Uterus (tissue), 4 donors: ENCODE data around the gene IRS4. TPM values are rescaled to one million over a fixed set of nuclear protein-coding genes. Genes with fewer than 3 reads are reported as not detected.

Experiments used
- DNase-seq, 2 donors: peaks; one replicate each; pipeline ENCODE4 v3.0.0-alpha.2; 2019 to 2020
- H3K27ac ChIP-seq, 2 donors: fragments of 200-600 bp; sonication (generic); 1 replicate in 1 of 2; 2 replicates in 1 of 2; pipeline ENCODE4 v1.5.1; 2016 to 2018
- H3K27me3 ChIP-seq, 2 donors: fragments of 200-600 bp; sonication (generic); one replicate each; pipeline ENCODE4 v1.5.1; 2018 to 2019; ENCODE audit warnings: control low read depth in 1 of 2
- H3K36me3 ChIP-seq, 2 donors: fragments of 200-600 bp; sonication (generic); one replicate each; pipeline ENCODE4 v1.5.1; 2019; ENCODE audit warnings: control low read depth in 1 of 2
- H3K4me1 ChIP-seq, 2 donors: fragments of 200-600 bp; sonication (generic); one replicate each; pipeline ENCODE4 v1.5.1; 2018 to 2019; ENCODE audit warnings: control low read depth in 1 of 2
- H3K4me3 ChIP-seq, 2 donors: fragments of 200-600 bp; sonication (generic); 1 replicate in 1 of 2; 2 replicates in 1 of 2; pipeline ENCODE4 v1.5.1; 2018 to 2019; ENCODE audit warnings: mild to moderate bottlenecking in 1 of 2
- H3K9me3 ChIP-seq, 2 donors: fragments of 200-600 bp; sonication (generic); one replicate each; pipeline ENCODE4 v1.5.1; 2019; ENCODE audit warnings: control low read depth in 1 of 2
- CTCF ChIP-seq, 4 experiments: fragments of 200-600 bp in 2 of 4; fragments of 450-650 bp in 2 of 4; sonication (generic) in 2 of 4; IDR thresholded peaks; one replicate each; pipeline ENCODE4 v1.5.1; 2016 to 2019; ENCODE audit warnings: antibody characterized with exemption in 4 of 4, mild to moderate bottlenecking in 2 of 4, moderate library complexity in 1 of 4
- POLR2A ChIP-seq, 2 donors: fragments of 450-650 bp; IDR thresholded peaks; one replicate each; pipeline ENCODE4 v1.6.1; 2016; ENCODE audit warnings: antibody characterized with exemption in 2 of 2, mild to moderate bottlenecking in 1 of 2, moderate library complexity in 1 of 2
- intact Hi-C: fragments of 100-400 bp; cut with DNase I; formaldehyde crosslinking; loops from one replicate; pipeline ENCODE4 v1.15.1; 2023; ENCODE audit warnings: low total_unique reads
- total RNA-seq, 4 donors: library from RNA; depleted of rRNA in 3 of 4; stranded (reverse); fragments of >200 nt in 3 of 4; gene quantifications; one replicate each; pipeline versions ENCODE4 v1.1.0 to v1.2.4, GENCODE V29; 2014 to 2023
- donor health status: DM: yes; HTN: yes; CAD: no.

The IRS4 gene
- total RNA-seq, 4 donors from 2014 or later, result under 0.01 to 4.7 (median 2.2) TPM

- Histone ChIP-seq H3K27me3 (peaks cover 0 to 6% of the 10 kb centered on the region in 2 donors), H3K9me3 (no peaks in the 10 kb centered on the region), H3K36me3 (no peaks in the 10 kb centered on the region), H3K27ac (peak overlapping the region; percentile 25 to 51), H3K4me1 (no peaks in the 10 kb centered on the region), H3K4me3 (peak overlapping the region; percentile 34 to 37)
- intact Hi-C loops, result no loop called here
- no peak for DNase-seq
- TF ChIP-seq POLR2A (IDR thresholded peaks at IDR 0.05) (no peak), CTCF (IDR thresholded peaks at IDR 0.05) (no peak)
These were observed 469 bp downstream of the IRS4 start for GRCh38 chrX:108735679-108736508.

- H3K27ac ChIP-seq, result peak overlapping the region; percentile 25 to 51
- no peak for TF ChIP-seq POLR2A (IDR thresholded peaks at IDR 0.05)
- no peak for TF ChIP-seq CTCF (IDR thresholded peaks at IDR 0.05)
- no peak for DNase-seq
- peak overlapping the region in 1 of 2 donors; percentile 37 for H3K4me3 ChIP-seq
- H3K9me3 ChIP-seq, result no peaks in the 10 kb centered on the region
- intact Hi-C loops, result no loop called here
- H3K36me3 ChIP-seq, result no peaks in the 10 kb centered on the region
- H3K4me1 ChIP-seq, result no peaks in the 10 kb centered on the region
- peaks cover 0 to 6% of the 10 kb centered on the region in 2 donors for H3K27me3 ChIP-seq
These were observed 1.2 kb downstream of the IRS4 start for GRCh38 chrX:108735091-108735678.

GRCh38 chrX:108734426-108734825 lies 1.9 kb downstream of the IRS4 start:
- Histone ChIP-seq H3K4me1 (no peaks in the 10 kb centered on the region), H3K27ac (no peak overlapping the region), H3K27me3 (peaks cover 0 to 6% of the 10 kb centered on the region in 2 donors), H3K36me3 (no peaks in the 10 kb centered on the region), H3K4me3 (no peak overlapping the region), H3K9me3 (no peaks in the 10 kb centered on the region)
- DNase-seq, result no peak
- TF ChIP-seq POLR2A (IDR thresholded peaks at IDR 0.05) (no peak), CTCF (IDR thresholded peaks at IDR 0.05) (no peak)
- intact Hi-C loops, result no loop called here

- DNase-seq, result no peak
- intact Hi-C loops, result no loop called here
- TF ChIP-seq POLR2A (IDR thresholded peaks at IDR 0.05) (no peak), CTCF (IDR thresholded peaks at IDR 0.05) (no peak)
- H3K27me3 ChIP-seq, result no peaks in the 10 kb centered on the region
- H3K36me3 ChIP-seq, result no peaks in the 10 kb centered on the region
- no peaks in the 10 kb centered on the region for H3K4me1 ChIP-seq
- H3K9me3 ChIP-seq, result no peaks in the 10 kb centered on the region
- no peak overlapping the region for H3K27ac ChIP-seq
- peak overlapping the region in 1 of 2 donors; percentile 24 for H3K4me3 ChIP-seq
These were observed 3.6 kb downstream of the IRS4 start for GRCh38 chrX:108732630-108733321.

- peaks cover 0 to 4% of the 10 kb centered on the region in 2 donors for H3K27me3 ChIP-seq
- no peak for TF ChIP-seq POLR2A (IDR thresholded peaks at IDR 0.05)
- TF ChIP-seq CTCF (IDR thresholded peaks at IDR 0.05), result no peak
- no peaks in the 10 kb centered on the region for H3K4me1 ChIP-seq
- H3K9me3 ChIP-seq, result no peaks in the 10 kb centered on the region
- no peak overlapping the region for H3K4me3 ChIP-seq
- intact Hi-C loops, result no loop called here
- DNase-seq, result no peak
- no peak overlapping the region for H3K27ac ChIP-seq
- H3K36me3 ChIP-seq, result no peaks in the 10 kb centered on the region
These were observed 5.2 kb downstream of the IRS4 start for GRCh38 chrX:108731153-108731552.
